OCI-LY1 (cell line): ENCODE data around the gene HOTAIR.

Experiments used
- H2AFZ ChIP-seq: fragments of 200-600 bp; sonication (generic), shearing (Covaris generic); 2 replicates; pipeline ENCODE4 v1.6.0; 2014; ENCODE audit warnings: antibody characterized with exemption, mild to moderate bottlenecking, low read length
- H3F3A ChIP-seq: fragments of 200-600 bp; sonication (generic), shearing (Covaris generic); 2 replicates; pipeline ENCODE4 v1.6.0; 2014; ENCODE audit warnings: mild to moderate bottlenecking, antibody characterized with exemption, low read length, moderate library complexity; ENCODE audit not compliant: insufficient read depth
- H3K27ac ChIP-seq: fragments of 200-600 bp; sonication (generic); 2 replicates; pipeline ENCODE4 v1.5.1; 2014; ENCODE audit warnings: low read length, mixed run types, mild to moderate bottlenecking, low read depth; ENCODE audit not compliant: poor library complexity, severe bottlenecking
- H3K27me3 ChIP-seq: fragments of 200-600 bp; sonication (generic); 2 replicates; pipeline ENCODE4 v1.6.0; 2014; ENCODE audit warnings: antibody characterized with exemption, mild to moderate bottlenecking, low read length, moderate library complexity; ENCODE audit not compliant: insufficient read depth
- H3K36me3 ChIP-seq: fragments of 200-600 bp; sonication (generic); 2 replicates; pipeline ENCODE4 v1.6.1; 2014; ENCODE audit warnings: mild to moderate bottlenecking, antibody characterized with exemption, low read length, moderate library complexity, mixed read lengths; ENCODE audit not compliant: insufficient read depth
- H3K4me1 ChIP-seq: fragments of 200-600 bp; sonication (generic); 2 replicates; pipeline ENCODE4 v1.5.1; 2014; ENCODE audit warnings: mild to moderate bottlenecking, low read length, moderate library complexity; ENCODE audit not compliant: insufficient read depth, severe bottlenecking
- H3K4me2 ChIP-seq: fragments of 200-600 bp; sonication (generic), shearing (Covaris generic); 2 replicates; pipeline ENCODE4 v1.6.1; 2014; ENCODE audit warnings: low read length
- H3K4me3 ChIP-seq: fragments of 200-600 bp; sonication (generic); 2 replicates; pipeline ENCODE4 v1.5.1; 2014; ENCODE audit warnings: low read length, low read depth, mild to moderate bottlenecking, mixed read lengths; ENCODE audit not compliant: poor library complexity, severe bottlenecking
- H3K79me2 ChIP-seq: fragments of 200-600 bp; shearing (Covaris generic); 2 replicates; pipeline ENCODE4 v1.6.1; 2016; ENCODE audit warnings: mixed run types, low read length, mixed read lengths; ENCODE audit not compliant: insufficient read depth
- H3K9ac ChIP-seq: fragments of 200-600 bp; sonication (generic), shearing (Covaris generic); 2 replicates; pipeline ENCODE4 v1.6.1; 2014; ENCODE audit warnings: mild to moderate bottlenecking, low read length, mixed read lengths
- H3K9me2 ChIP-seq: fragments of 200-600 bp; sonication (generic), shearing (Covaris generic); 2 replicates; pipeline ENCODE4 v1.6.1; 2014; ENCODE audit warnings: low read depth, mild to moderate bottlenecking, low read length, mixed read lengths
- H3K9me3 ChIP-seq: fragments of 200-600 bp; shearing (Covaris generic); 2 replicates; pipeline ENCODE4 v1.6.1; 2014; ENCODE audit warnings: low read length, mixed read lengths
- H4K20me1 ChIP-seq: fragments of 200-600 bp; sonication (generic), shearing (Covaris generic); 2 replicates; pipeline ENCODE4 v1.6.0; 2016; ENCODE audit warnings: mild to moderate bottlenecking, low read length; ENCODE audit not compliant: insufficient read depth
- CTCF ChIP-seq: fragments of 200-600 bp; sonication (generic), shearing (Covaris generic); IDR thresholded peaks from 2 replicates; pipeline ENCODE4 v1.5.1; 2017; ENCODE audit warnings: mild to moderate bottlenecking, antibody characterized with exemption, low read length, moderate library complexity, mixed read lengths
- EZH2 ChIP-seq: fragments of 200-600 bp; sonication (generic), shearing (Covaris generic); IDR thresholded peaks from 2 replicates; pipeline ENCODE4 v1.8.0; 2017; ENCODE audit warnings: borderline replicate concordance, mixed run types, mild to moderate bottlenecking, antibody characterized with exemption, low read length, moderate library complexity, mixed read lengths

HOTAIR gene

GRCh38 chr12:53995378-53996239 is 20.9 kb upstream of the HOTAIR start:
- Histone ChIP-seq H3K27ac (no peak overlapping the region), H3K9me3 (no peaks in the 10 kb centered on the region), H2AFZ (no peak overlapping the region), H3F3A (no peaks in the 10 kb centered on the region), H3K9me2 (no peaks in the 10 kb centered on the region), H3K79me2 (no peaks in the 10 kb centered on the region), H4K20me1 (no peaks in the 10 kb centered on the region), H3K36me3 (no peaks in the 10 kb centered on the region), H3K4me2 (peak overlapping the region; percentile 4; the same call in 1 of the 2 replicates), H3K27me3 (peaks cover 16% of the 10 kb centered on the region), H3K4me1 (no peaks in the 10 kb centered on the region), H3K9ac (no peak overlapping the region), H3K4me3 (no peak overlapping the region)
- TF ChIP-seq CTCF (no peak), EZH2 (no peak)

GRCh38 chr12:53995002-53995377 is 20.2 kb upstream of the HOTAIR start:
- no peaks in the 10 kb centered on the region for H3K4me1 ChIP-seq
- TF ChIP-seq EZH2 (no peak), CTCF (no peak)
- no peaks in the 10 kb centered on the region for H4K20me1 ChIP-seq
- H3K27ac ChIP-seq, result no peak overlapping the region
- no peak overlapping the region for H3K4me2 ChIP-seq
- H3K9ac ChIP-seq, result no peak overlapping the region
- H3K27me3 ChIP-seq, result peaks cover 16% of the 10 kb centered on the region
- no peaks in the 10 kb centered on the region for H3F3A ChIP-seq
- H2AFZ ChIP-seq, result no peak overlapping the region
- H3K4me3 ChIP-seq, result no peak overlapping the region
- no peaks in the 10 kb centered on the region for H3K36me3 ChIP-seq
- no peaks in the 10 kb centered on the region for H3K9me2 ChIP-seq
- no peaks in the 10 kb centered on the region for H3K79me2 ChIP-seq
- no peaks in the 10 kb centered on the region for H3K9me3 ChIP-seq

- Histone ChIP-seq H3K4me3 (no peak overlapping the region), H2AFZ (no peak overlapping the region), H4K20me1 (no peaks in the 10 kb centered on the region), H3K79me2 (no peaks in the 10 kb centered on the region), H3F3A (no peaks in the 10 kb centered on the region), H3K9me2 (no peaks in the 10 kb centered on the region), H3K27ac (no peak overlapping the region), H3K4me2 (no peak overlapping the region), H3K4me1 (peaks cover 1% of the 10 kb centered on the region), H3K27me3 (peaks cover 16% of the 10 kb centered on the region), H3K9ac (no peak overlapping the region), H3K36me3 (no peaks in the 10 kb centered on the region), H3K9me3 (no peaks in the 10 kb centered on the region)
- TF ChIP-seq EZH2 (no peak), CTCF (no peak)
Observed at GRCh38 chr12:53994264-53995001, 19.7 kb upstream of the HOTAIR start.
